Common myeloid progenitor, CD34-positive (primary cell): ENCODE data around the gene MBIP.

Experiments
- CTCF ChIA-PET: fragments of 350-600 bp; sonication (Branson Sonifier 250); formaldehyde crosslinking; loops from one replicate; lab custom pipeline; 2021; ENCODE audit warnings: antibody characterized with exemption; lab: Charles Lee
- POLR2A ChIA-PET: fragments of 350-600 bp; sonication (Branson Sonifier 250); formaldehyde crosslinking; loops from one replicate; lab custom pipeline; 2021; ENCODE audit warnings: antibody characterized with exemption; lab: Charles Lee
- DNase-seq, 3 donors: peaks; one replicate each; pipeline versions ENCODE4 v3.0.0 to v3.0.0-alpha.2; 2013
- H3K27ac ChIP-seq, 2 experiments: 1 replicate in 1 of 2; 2 replicates in 1 of 2; pipeline ENCODE4 v1.7.0; 2013; ENCODE audit warnings: inconsistent platforms in 2 of 2, low read length in 2 of 2, mild to moderate bottlenecking in 2 of 2, low read depth in 1 of 2, moderate library complexity in 1 of 2; ENCODE audit not compliant: severe bottlenecking in 2 of 2, insufficient read depth in 1 of 2, poor library complexity in 1 of 2
- H3K27me3 ChIP-seq, 5 experiments: replicated peaks in 2 of 5; 1 replicate in 3 of 5; 2 replicates in 2 of 5; pipeline versions ENCODE4 v1.6.1 to v1.7.0; 2013; ENCODE audit warnings: low read length in 4 of 5, mild to moderate bottlenecking in 2 of 5, moderate library complexity in 2 of 5, inconsistent platforms in 1 of 5; ENCODE audit not compliant: insufficient read depth in 5 of 5, control insufficient read depth in 4 of 5
- H3K36me3 ChIP-seq, 4 experiments: 1 replicate in 2 of 4; 2 replicates in 2 of 4; pipeline versions ENCODE4 v1.6.1 to v1.7.0; 2013; ENCODE audit warnings: low read length in 3 of 4, control low read depth in 1 of 4, mild to moderate bottlenecking in 1 of 4; ENCODE audit not compliant: control insufficient read depth in 4 of 4, insufficient read depth in 4 of 4
- H3K4me1 ChIP-seq, 4 experiments: 1 replicate in 3 of 4; 2 replicates in 1 of 4; pipeline versions ENCODE4 v1.6.1 to v1.7.1; 2013; ENCODE audit warnings: low read length in 3 of 4, mild to moderate bottlenecking in 3 of 4, control low read depth in 1 of 4, inconsistent platforms in 1 of 4, moderate library complexity in 1 of 4; ENCODE audit not compliant: control insufficient read depth in 4 of 4, insufficient read depth in 4 of 4; ENCODE audit errors: control extremely low read depth in 1 of 4
- H3K4me3 ChIP-seq, 7 experiments: 1 replicate in 4 of 7; 2 replicates in 3 of 7; pipeline versions ENCODE4 v1.5.1 to v1.7.0; 2013; ENCODE audit warnings: mild to moderate bottlenecking in 7 of 7, low read length in 6 of 7, moderate library complexity in 6 of 7, inconsistent platforms in 2 of 7, low read depth in 2 of 7, control low read depth in 1 of 7; ENCODE audit not compliant: insufficient read depth in 4 of 7, control insufficient read depth in 1 of 7; ENCODE audit errors: extremely low read depth in 1 of 7
- H3K9me3 ChIP-seq, 5 experiments: 1 replicate in 4 of 5; 2 replicates in 1 of 5; pipeline versions ENCODE4 v1.6.1 to v1.7.1; 2013; ENCODE audit warnings: low read length in 4 of 5, mild to moderate bottlenecking in 2 of 5, inconsistent platforms in 1 of 5, low read depth in 1 of 5, moderate library complexity in 1 of 5; ENCODE audit not compliant: control insufficient read depth in 4 of 5, insufficient read depth in 2 of 5; ENCODE audit errors: control extremely low read depth in 1 of 5
- WGBS: methylation state at CpG from one replicate; pipeline ENCODE4 v1.1.5; 2013; ENCODE audit not compliant: insufficient coverage; 5-methylcytosine and 5-hydroxymethylcytosine counted together

The MBIP gene

GRCh38 chr14:36315159-36315853 is 5.1 kb downstream of the MBIP start:
- ChIA-PET CTCF (no interaction called here), POLR2A (no interaction called here)
- Histone ChIP-seq H3K27ac (no peak overlapping the region), H3K4me1 (peaks cover 0 to 13% (median 8%) of the 10 kb centered on the region in 4 experiments), H3K9me3 (no peaks in the 10 kb centered on the region), H3K36me3 (peaks cover 6 to 19% (median 16%) of the 10 kb centered on the region in 4 experiments), H3K27me3 (no peaks in the 10 kb centered on the region), H3K4me3 (no peak overlapping the region)
- peak in 2 of 3 donors; percentile 7 to 13 for DNase-seq
- WGBS, result 83% methylated on average over 1 of the region's 3 CpGs

- no peaks in the 10 kb centered on the region for H3K27me3 ChIP-seq
- 75% methylated on average over 1 of the region's 3 CpGs for WGBS
- peak; percentile 6 to 23 (median 22) for DNase-seq
Observed at GRCh38 chr14:36313898-36314297, 6.5 kb downstream of the MBIP start.

DNA sequence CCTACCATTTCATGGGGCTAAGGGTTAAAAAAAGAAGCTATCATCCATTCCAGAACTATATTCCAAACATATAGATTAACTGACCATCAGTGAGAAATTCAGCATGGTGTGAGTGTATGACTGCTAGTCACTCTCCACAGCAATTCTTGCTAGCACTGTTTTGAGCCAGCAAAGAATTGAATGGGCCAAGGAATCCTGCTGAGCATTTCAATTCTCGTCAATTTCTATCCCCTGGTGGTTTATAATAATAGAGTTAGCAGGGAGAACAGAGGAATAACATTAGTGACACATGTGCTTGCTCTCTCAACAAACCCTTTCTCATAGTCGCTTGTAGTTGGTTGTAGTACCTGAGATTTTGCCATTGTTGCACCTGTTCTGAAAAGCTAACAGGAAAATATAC is 7.2 kb downstream of the MBIP start:
- POLR2A ChIA-PET, result no interaction called here

More at GRCh38 chr14:36313898-36314297, 6.5 kb downstream of the MBIP start:
- peaks cover 17 to 32% (median 25%) of the 10 kb centered on the region in 4 experiments for H3K36me3 ChIP-seq
- H3K4me3 ChIP-seq, result no peak overlapping the region
- no peaks in the 10 kb centered on the region for H3K9me3 ChIP-seq
- CTCF ChIA-PET, result interaction anchor here (1.5 to 1.6 kb wide), 2 partner anchors 14 to 244 kb away, joined by 3 read pairs; no protein-coding TSS in a partner anchor
- POLR2A ChIA-PET, result no interaction called here
- H3K4me1 ChIP-seq, result peaks cover 0 to 5% (median 2%) of the 10 kb centered on the region in 4 experiments
- no peak overlapping the region for H3K27ac ChIP-seq

DNA sequence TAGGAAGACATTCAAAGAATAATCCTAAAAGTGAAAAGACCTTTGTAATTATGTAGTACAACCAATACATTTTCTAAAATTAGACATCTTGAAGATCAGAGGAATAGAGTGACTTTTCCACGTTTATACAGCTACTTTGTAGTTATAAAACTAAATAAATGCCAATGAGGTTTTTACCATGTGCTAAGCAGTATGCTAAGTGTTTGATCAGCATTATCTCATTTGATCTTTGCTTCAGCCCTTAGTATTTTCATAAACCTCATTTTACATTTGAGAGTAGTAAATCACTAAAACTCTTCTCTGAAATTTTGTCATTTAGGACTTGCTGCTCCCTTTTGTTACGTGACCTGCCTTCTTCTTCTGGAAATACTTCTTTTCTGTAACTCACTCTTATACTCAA is 13.6 kb downstream of the MBIP start:
- Histone ChIP-seq H3K4me3 (no peak overlapping the region), H3K4me1 (no peaks in the 10 kb centered on the region), H3K9me3 (no peaks in the 10 kb centered on the region), H3K27ac (no peak overlapping the region), H3K36me3 (peaks cover 28 to 64% (median 49%) of the 10 kb centered on the region in 4 experiments), H3K27me3 (no peaks in the 10 kb centered on the region)
- DNase-seq, result no peak
- CTCF ChIA-PET, result interaction anchor here (0.8 kb wide), 1 partner anchor 236 kb away, joined by 3 read pairs; no protein-coding TSS in a partner anchor
- 100% methylated on average over 1 of the region's 2 CpGs for WGBS
- POLR2A ChIA-PET, result no interaction called here

More for the DNA sequence above, 7.2 kb downstream of the MBIP start:
- H3K4me1 ChIP-seq, result no peaks in the 10 kb centered on the region
- no peaks in the 10 kb centered on the region for H3K9me3 ChIP-seq
- CTCF ChIA-PET, result interaction anchor here (0.6 to 1.6 kb wide), 3 partner anchors 13 to 690 kb away, joined by 3 to 4 read pairs (median 3); no protein-coding TSS in a partner anchor
- no peak overlapping the region for H3K4me3 ChIP-seq
- WGBS, result 88% methylated on average over 1 of the region's 2 CpGs
- H3K36me3 ChIP-seq, result peaks cover 19 to 39% (median 29%) of the 10 kb centered on the region in 4 experiments
- H3K27me3 ChIP-seq, result no peaks in the 10 kb centered on the region
- no peak for DNase-seq
- no peak overlapping the region for H3K27ac ChIP-seq

GRCh38 chr14:36304895-36305294 is 15.5 kb downstream of the MBIP start:
- no peak overlapping the region for H3K27ac ChIP-seq
- ChIA-PET CTCF (no interaction called here), POLR2A (interaction anchor here (0.6 kb wide), 1 partner anchor 24 kb away, joined by 3 read pairs; no protein-coding TSS in a partner anchor)
- no peak overlapping the region for H3K4me3 ChIP-seq
- no peak for DNase-seq
- no peaks in the 10 kb centered on the region for H3K9me3 ChIP-seq
- H3K27me3 ChIP-seq, result no peaks in the 10 kb centered on the region
- H3K36me3 ChIP-seq, result peaks cover 18 to 60% (median 39%) of the 10 kb centered on the region in 4 experiments
- H3K4me1 ChIP-seq, result no peaks in the 10 kb centered on the region

GRCh38 chr14:36303960-36304359 is 16.5 kb downstream of the MBIP start:
- Histone ChIP-seq H3K27ac (no peak overlapping the region), H3K4me1 (no peaks in the 10 kb centered on the region), H3K4me3 (no peak overlapping the region), H3K36me3 (peaks cover 14 to 51% (median 37%) of the 10 kb centered on the region in 4 experiments), H3K27me3 (no peaks in the 10 kb centered on the region), H3K9me3 (no peaks in the 10 kb centered on the region)
- POLR2A ChIA-PET, result no interaction called here
- DNase-seq, result no peak
- CTCF ChIA-PET, result no interaction called here
- WGBS, result 100% methylated on average over 3 of the region's 4 CpGs

GRCh38 chr14:36302823-36303222 is 17.6 kb downstream of the MBIP start:
- no peak for DNase-seq
- no peak overlapping the region for H3K27ac ChIP-seq
- POLR2A ChIA-PET, result no interaction called here
- H3K9me3 ChIP-seq, result no peaks in the 10 kb centered on the region
- WGBS, result 94% methylated on average over 2 of the region's 2 CpGs
- H3K4me3 ChIP-seq, result no peak overlapping the region
- H3K27me3 ChIP-seq, result no peaks in the 10 kb centered on the region
- peaks cover 12 to 49% (median 37%) of the 10 kb centered on the region in 4 experiments for H3K36me3 ChIP-seq
- CTCF ChIA-PET, result no interaction called here
- no peaks in the 10 kb centered on the region for H3K4me1 ChIP-seq
